DOHH2 (cell line): ENCODE data around the gene SMYD2.

Experiments
- H3F3A ChIP-seq: fragments of 200-600 bp; sonication (generic), shearing (Covaris generic); 2 replicates; pipeline ENCODE4 v1.6.0; 2016; ENCODE audit warnings: antibody characterized with exemption, mild to moderate bottlenecking; ENCODE audit not compliant: control insufficient read depth, insufficient read depth
- H3K27ac ChIP-seq: fragments of 200-600 bp; sonication (generic); 2 replicates; pipeline ENCODE4 v1.5.1; 2014; ENCODE audit warnings: low read depth, mild to moderate bottlenecking, low read length, moderate library complexity
- H3K27me3 ChIP-seq: fragments of 200-600 bp; sonication (generic); 2 replicates; pipeline ENCODE4 v1.6.1; 2014; ENCODE audit warnings: mild to moderate bottlenecking, low read length, mixed read lengths; ENCODE audit not compliant: control insufficient read depth
- H3K36me3 ChIP-seq: fragments of 200-600 bp; sonication (generic); 2 replicates; pipeline ENCODE4 v1.6.1; 2014; ENCODE audit warnings: mild to moderate bottlenecking, low read length, moderate library complexity, mixed read lengths; ENCODE audit not compliant: control insufficient read depth
- H3K4me1 ChIP-seq: fragments of 200-600 bp; sonication (generic); 2 replicates; pipeline ENCODE4 v1.6.1; 2014; ENCODE audit warnings: mild to moderate bottlenecking, low read length, mixed read lengths; ENCODE audit not compliant: control insufficient read depth
- H3K4me2 ChIP-seq: fragments of 200-600 bp; sonication (generic); 2 replicates; pipeline ENCODE4 v1.6.0; 2014; ENCODE audit warnings: mild to moderate bottlenecking, low read length, moderate library complexity
- H3K4me3 ChIP-seq: fragments of 200-600 bp; sonication (generic); 2 replicates; pipeline ENCODE4 v1.5.1; 2014; ENCODE audit warnings: mild to moderate bottlenecking, low read length, mixed read lengths
- H3K79me2 ChIP-seq: fragments of 200-600 bp; sonication (generic); 2 replicates; pipeline ENCODE4 v1.6.1; 2014; ENCODE audit warnings: mild to moderate bottlenecking, low read length, mixed read lengths; ENCODE audit not compliant: control insufficient read depth
- H3K9me2 ChIP-seq: fragments of 200-600 bp; sonication (generic); replicated peaks from 2 replicates; pipeline ENCODE4 v1.6.1; 2014; ENCODE audit warnings: mild to moderate bottlenecking, low read length, mixed read lengths; ENCODE audit not compliant: control insufficient read depth
- H3K9me3 ChIP-seq: fragments of 200-600 bp; sonication (generic); 2 replicates; pipeline ENCODE4 v1.6.1; 2014; ENCODE audit warnings: antibody characterized with exemption, low read length, mixed read lengths; ENCODE audit not compliant: control insufficient read depth, insufficient read depth
- H4K20me1 ChIP-seq: fragments of 200-600 bp; sonication (generic); 2 replicates; pipeline ENCODE4 v1.6.0; 2014; ENCODE audit warnings: low read depth, mild to moderate bottlenecking, antibody characterized with exemption, low read length, moderate library complexity; ENCODE audit not compliant: control insufficient read depth, insufficient read depth
- EZH2phosphoT487 ChIP-seq: fragments of 200-600 bp; sonication (generic); IDR thresholded peaks from 2 replicates; pipeline ENCODE4 v1.6.1; 2017; ENCODE audit warnings: borderline replicate concordance, mild to moderate bottlenecking, antibody characterized with exemption, low read length, moderate library complexity, mixed read lengths
- TF ChIP-seq, protein P1 (sequence below): fragments of 200-600 bp; sonication (generic); IDR thresholded peaks from one replicate; pipeline ENCODE4 v1.5.1; 2014; ENCODE audit warnings: antibody characterized with exemption, mild to moderate bottlenecking, low read depth, low read length; ENCODE audit not compliant: poor library complexity, severe bottlenecking

Gene SMYD2

DNA sequence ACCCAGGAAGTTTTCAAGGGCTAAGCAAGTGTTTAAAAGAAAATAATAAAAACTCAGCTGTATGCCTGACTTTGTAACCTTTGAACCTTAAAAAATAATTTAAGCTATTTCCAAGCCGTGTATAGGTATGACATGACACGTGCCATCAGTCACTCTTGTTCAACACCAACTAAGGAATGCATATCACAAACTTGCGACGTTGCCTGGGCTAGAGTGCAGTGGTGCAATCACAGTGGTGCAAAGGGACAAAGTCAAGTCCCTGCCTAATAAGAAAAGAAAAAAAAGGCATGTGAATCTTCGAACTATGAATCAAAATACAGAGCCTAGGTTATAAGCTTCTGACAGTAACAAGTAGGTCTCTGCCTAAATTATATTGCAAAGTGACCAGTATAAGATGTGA lies 79.2 kb downstream of the SMYD2 start:
- no peaks in the 10 kb centered on the region for H3K9me3 ChIP-seq
- H3K4me1 ChIP-seq, result no peaks in the 10 kb centered on the region
- no peaks in the 10 kb centered on the region for H3K79me2 ChIP-seq
- no peaks in the 10 kb centered on the region for H4K20me1 ChIP-seq
- H3K27me3 ChIP-seq, result no peaks in the 10 kb centered on the region; the same call in 1 of the 2 replicates
- H3F3A ChIP-seq, result no peaks in the 10 kb centered on the region
- H3K36me3 ChIP-seq, result no peaks in the 10 kb centered on the region
- H3K4me2 ChIP-seq, result no peak overlapping the region
- no peak overlapping the region for H3K27ac ChIP-seq
- TF ChIP-seq, protein P1, sequence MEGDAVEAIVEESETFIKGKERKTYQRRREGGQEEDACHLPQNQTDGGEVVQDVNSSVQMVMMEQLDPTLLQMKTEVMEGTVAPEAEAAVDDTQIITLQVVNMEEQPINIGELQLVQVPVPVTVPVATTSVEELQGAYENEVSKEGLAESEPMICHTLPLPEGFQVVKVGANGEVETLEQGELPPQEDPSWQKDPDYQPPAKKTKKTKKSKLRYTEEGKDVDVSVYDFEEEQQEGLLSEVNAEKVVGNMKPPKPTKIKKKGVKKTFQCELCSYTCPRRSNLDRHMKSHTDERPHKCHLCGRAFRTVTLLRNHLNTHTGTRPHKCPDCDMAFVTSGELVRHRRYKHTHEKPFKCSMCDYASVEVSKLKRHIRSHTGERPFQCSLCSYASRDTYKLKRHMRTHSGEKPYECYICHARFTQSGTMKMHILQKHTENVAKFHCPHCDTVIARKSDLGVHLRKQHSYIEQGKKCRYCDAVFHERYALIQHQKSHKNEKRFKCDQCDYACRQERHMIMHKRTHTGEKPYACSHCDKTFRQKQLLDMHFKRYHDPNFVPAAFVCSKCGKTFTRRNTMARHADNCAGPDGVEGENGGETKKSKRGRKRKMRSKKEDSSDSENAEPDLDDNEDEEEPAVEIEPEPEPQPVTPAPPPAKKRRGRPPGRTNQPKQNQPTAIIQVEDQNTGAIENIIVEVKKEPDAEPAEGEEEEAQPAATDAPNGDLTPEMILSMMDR, result no peak
- TF ChIP-seq EZH2phosphoT487, result no peak
- H3K4me3 ChIP-seq, result no peak overlapping the region
- no peaks in the 10 kb centered on the region for H3K9me2 ChIP-seq

DNA sequence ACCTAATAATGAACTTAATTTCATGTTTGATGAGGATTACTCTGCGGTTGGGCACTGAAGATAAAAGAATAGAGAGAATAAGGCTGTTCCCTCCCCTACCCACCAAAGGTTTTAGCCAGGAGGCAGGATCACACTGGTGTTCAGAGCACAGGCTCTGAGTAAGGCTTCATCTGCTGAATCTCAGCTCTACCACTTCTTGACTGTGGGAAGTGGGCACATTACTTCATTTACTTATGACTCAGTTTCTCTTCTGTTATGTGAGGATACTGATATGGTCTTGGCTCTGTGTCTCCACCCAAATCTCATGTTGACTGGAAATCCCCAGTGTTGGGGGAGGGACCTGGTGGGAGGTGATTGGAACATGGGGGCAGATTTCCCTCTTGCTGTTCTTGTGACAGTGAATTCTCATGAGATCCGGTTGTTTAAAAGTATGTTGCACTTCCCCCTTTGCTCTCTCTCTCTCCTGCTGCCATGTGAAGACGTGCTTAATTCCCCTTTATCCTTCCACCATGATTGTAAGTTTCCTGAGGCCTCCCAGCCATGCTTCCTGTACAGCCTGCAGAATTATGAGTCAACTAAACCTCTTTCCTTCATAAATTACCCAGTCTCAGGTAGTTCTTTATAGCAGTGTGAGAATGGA lies 79.7 kb downstream of the SMYD2 start:
- no peaks in the 10 kb centered on the region for H3K4me1 ChIP-seq
- H3K9me3 ChIP-seq, result no peaks in the 10 kb centered on the region
- H3F3A ChIP-seq, result no peaks in the 10 kb centered on the region
- H3K27ac ChIP-seq, result no peak overlapping the region
- no peaks in the 10 kb centered on the region for H4K20me1 ChIP-seq
- no peak for TF ChIP-seq EZH2phosphoT487
- TF ChIP-seq, protein P1, result no peak
- no peaks in the 10 kb centered on the region; the same call in 1 of the 2 replicates for H3K27me3 ChIP-seq
- no peaks in the 10 kb centered on the region for H3K36me3 ChIP-seq
- H3K79me2 ChIP-seq, result no peaks in the 10 kb centered on the region
- H3K4me2 ChIP-seq, result no peak overlapping the region
- H3K9me2 ChIP-seq, result no peaks in the 10 kb centered on the region
- H3K4me3 ChIP-seq, result no peak overlapping the region

DNA sequence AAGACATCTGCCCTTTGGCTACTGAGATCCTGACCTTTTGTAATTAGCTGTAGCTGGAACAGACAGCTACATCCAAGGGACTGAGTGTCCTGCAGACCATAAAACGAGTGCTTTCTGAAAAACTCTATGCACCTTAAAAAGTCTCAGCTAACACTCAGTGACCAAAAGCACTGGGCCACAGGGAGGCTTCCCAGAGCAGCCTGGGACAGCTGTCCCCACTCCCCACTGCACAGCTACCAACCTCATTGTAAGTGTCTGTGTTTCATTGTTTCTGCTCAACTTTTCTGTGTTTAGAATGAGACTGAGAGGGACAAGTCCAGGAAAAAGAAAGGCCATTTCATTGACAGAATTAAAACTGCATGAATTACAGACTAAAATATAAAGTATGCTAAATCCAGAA lies 80.7 kb downstream of the SMYD2 start:
- no peaks in the 10 kb centered on the region for H4K20me1 ChIP-seq
- no peaks in the 10 kb centered on the region for H3K79me2 ChIP-seq
- TF ChIP-seq EZH2phosphoT487, result no peak
- TF ChIP-seq, protein P1, result no peak
- no peaks in the 10 kb centered on the region; the same call in 1 of the 2 replicates for H3K27me3 ChIP-seq
- no peaks in the 10 kb centered on the region for H3K9me2 ChIP-seq
- no peaks in the 10 kb centered on the region for H3K9me3 ChIP-seq
- H3K4me2 ChIP-seq, result no peak overlapping the region
- no peaks in the 10 kb centered on the region for H3F3A ChIP-seq
- H3K4me1 ChIP-seq, result no peaks in the 10 kb centered on the region
- no peaks in the 10 kb centered on the region for H3K36me3 ChIP-seq
- H3K27ac ChIP-seq, result no peak overlapping the region
- H3K4me3 ChIP-seq, result no peak overlapping the region
